Upper lobe of left lung (tissue), 6 donors: ENCODE measurements around the gene SLX4IP. TPM values are rescaled to one million over a fixed set of nuclear protein-coding genes. Genes with fewer than 3 reads are reported as not detected.

Experiments used
- ATAC-seq, 2 donors: fragments of 200-7000 bp; cut with Tn5 transposase; one replicate each; pipeline ENCODE4 v1.9.1; 2022; ENCODE audit warnings: mild to moderate bottlenecking in 2 of 2, moderate library complexity in 2 of 2; ENCODE audit not compliant: low FRiP score in 2 of 2
- DNase-seq, 2 donors: peaks; one replicate each; pipeline ENCODE4 v3.0.0-alpha.2; 2019 to 2020
- H3K27ac ChIP-seq, 4 donors: fragments of 200-600 bp; sonication (generic); one replicate each; pipeline ENCODE4 v1.5.1; 2016 to 2019
- H3K27me3 ChIP-seq, 4 donors: fragments of 200-600 bp; sonication (generic); one replicate each; pipeline ENCODE4 v1.5.1; 2017 to 2019
- H3K36me3 ChIP-seq, 4 donors: fragments of 200-600 bp; sonication (generic); one replicate each; pipeline ENCODE4 v1.5.1; 2016 to 2019
- H3K4me1 ChIP-seq, 4 donors: fragments of 200-600 bp; sonication (generic); one replicate each; pipeline ENCODE4 v1.5.1; 2018 to 2019
- H3K4me3 ChIP-seq, 4 donors: fragments of 200-600 bp; sonication (generic); one replicate each; pipeline ENCODE4 v1.5.1; 2017 to 2019; ENCODE audit warnings: mild to moderate bottlenecking in 2 of 4, moderate library complexity in 1 of 4
- H3K9me3 ChIP-seq, 4 donors: fragments of 200-600 bp; sonication (generic); one replicate each; pipeline ENCODE4 v1.5.1; 2018 to 2019
- EP300 ChIP-seq, 4 donors: sonication (generic); formaldehyde crosslinking; IDR thresholded peaks; one replicate each; pipeline ENCODE4 v1.5.1; 2017; ENCODE audit warnings: antibody characterized with exemption in 4 of 4, control low read depth in 2 of 4
- POLR2A ChIP-seq, 4 donors: fragments of 450-650 bp; IDR thresholded peaks; one replicate each; pipeline ENCODE4 v1.5.1; 2016 to 2017; ENCODE audit warnings: antibody characterized with exemption in 4 of 4, mild to moderate bottlenecking in 2 of 4
- POLR2AphosphoS5 ChIP-seq, 2 donors: sonication (generic); formaldehyde crosslinking; IDR thresholded peaks; one replicate each; pipeline ENCODE4 v1.5.1; 2017; ENCODE audit warnings: antibody characterized with exemption in 2 of 2
- WGBS, 2 donors: methylation state at CpG; one replicate each; pipeline ENCODE4 v1.1.5; 2017 to 2018; 5-methylcytosine and 5-hydroxymethylcytosine counted together
- total RNA-seq, 6 donors: library from RNA; depleted of rRNA in 4 of 6; stranded (reverse); fragments of >200 nt in 4 of 6; gene quantifications; one replicate each; pipeline versions ENCODE4 v1.1.0 to v1.2.1, GENCODE V29; 2016 to 2021
- TF ChIP-seq, protein P1 (sequence below), 6 experiments: fragments of 450-650 bp in 4 of 6; fragments of 200-600 bp in 2 of 6; sonication (generic) in 2 of 6; IDR thresholded peaks; one replicate each; pipeline ENCODE4 v1.5.1; 2016 to 2019; ENCODE audit warnings: antibody characterized with exemption in 6 of 6
- donor health status: DM: no; HTN: no; CAD: no; lungs with moderate emphysema.
- donor health status: DM: no; HTN: yes; CAD: no; lungs with severe emphysema.

SLX4IP gene
- total RNA-seq, 6 donors from 2014 or later = 3.2 to 6.0 (median 4.5) TPM

DNA sequence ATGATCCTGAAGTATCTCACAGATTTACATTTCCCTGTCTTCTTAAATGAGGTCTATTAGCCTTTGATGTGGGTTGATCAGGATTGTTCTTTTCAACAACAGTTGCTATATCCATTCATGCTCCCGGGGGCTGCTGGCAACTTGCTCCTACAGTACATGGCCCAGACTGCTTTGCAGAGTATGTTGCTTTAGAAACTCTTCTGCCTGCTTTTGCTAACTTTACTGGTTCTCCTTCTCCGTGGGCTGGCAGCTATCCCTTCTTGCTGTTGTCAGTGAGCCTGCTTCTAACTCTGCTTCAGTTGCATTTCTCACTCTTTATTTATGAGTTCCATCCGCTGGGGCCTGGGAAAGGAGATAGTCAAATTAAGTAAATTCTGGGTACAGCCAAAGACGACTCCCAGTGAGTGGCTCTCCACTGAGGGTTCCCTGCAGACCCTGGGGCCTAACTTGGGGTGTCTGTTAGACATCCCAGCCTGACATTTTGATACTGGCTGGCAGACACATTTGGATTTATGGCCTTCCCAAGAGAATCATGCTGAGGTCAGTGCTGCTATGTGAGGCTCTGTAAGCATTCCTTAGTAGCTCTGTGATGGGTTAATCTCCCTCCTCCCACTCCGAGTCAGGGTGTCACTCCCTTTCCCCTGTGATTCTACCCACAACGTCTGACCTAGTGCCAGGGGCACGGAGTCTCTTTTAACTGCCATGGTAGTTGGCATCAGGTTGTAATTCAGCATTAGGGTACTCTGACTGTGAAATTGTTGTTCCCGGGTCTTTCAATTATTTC is 73.6 kb downstream of the SLX4IP start:
- Histone ChIP-seq H3K4me1 (peaks cover 43 to 58% (median 50%) of the 10 kb centered on the region in 4 donors), H3K27ac (peak overlapping the region; percentile 13 to 66 (median 51)), H3K27me3 (no peaks in the 10 kb centered on the region), H3K9me3 (no peaks in the 10 kb centered on the region), H3K4me3 (no peak overlapping the region), H3K36me3 (no peaks in the 10 kb centered on the region)
- ATAC-seq (peak in 1 of 2 donors; percentile 38), DNase-seq (no peak)
- WGBS, 2 donors = 48 to 55% methylated on average over 8 of the region's 8 CpGs
- TF ChIP-seq POLR2AphosphoS5 (IDR thresholded peaks at IDR 0.05) = no peak
- no peak for TF ChIP-seq POLR2A (IDR thresholded peaks at IDR 0.05)
- TF ChIP-seq, protein P1, sequence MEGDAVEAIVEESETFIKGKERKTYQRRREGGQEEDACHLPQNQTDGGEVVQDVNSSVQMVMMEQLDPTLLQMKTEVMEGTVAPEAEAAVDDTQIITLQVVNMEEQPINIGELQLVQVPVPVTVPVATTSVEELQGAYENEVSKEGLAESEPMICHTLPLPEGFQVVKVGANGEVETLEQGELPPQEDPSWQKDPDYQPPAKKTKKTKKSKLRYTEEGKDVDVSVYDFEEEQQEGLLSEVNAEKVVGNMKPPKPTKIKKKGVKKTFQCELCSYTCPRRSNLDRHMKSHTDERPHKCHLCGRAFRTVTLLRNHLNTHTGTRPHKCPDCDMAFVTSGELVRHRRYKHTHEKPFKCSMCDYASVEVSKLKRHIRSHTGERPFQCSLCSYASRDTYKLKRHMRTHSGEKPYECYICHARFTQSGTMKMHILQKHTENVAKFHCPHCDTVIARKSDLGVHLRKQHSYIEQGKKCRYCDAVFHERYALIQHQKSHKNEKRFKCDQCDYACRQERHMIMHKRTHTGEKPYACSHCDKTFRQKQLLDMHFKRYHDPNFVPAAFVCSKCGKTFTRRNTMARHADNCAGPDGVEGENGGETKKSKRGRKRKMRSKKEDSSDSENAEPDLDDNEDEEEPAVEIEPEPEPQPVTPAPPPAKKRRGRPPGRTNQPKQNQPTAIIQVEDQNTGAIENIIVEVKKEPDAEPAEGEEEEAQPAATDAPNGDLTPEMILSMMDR (IDR thresholded peaks at IDR 0.05) = no peak
- TF ChIP-seq EP300 (IDR thresholded peaks at IDR 0.05) = no peak

DNA sequence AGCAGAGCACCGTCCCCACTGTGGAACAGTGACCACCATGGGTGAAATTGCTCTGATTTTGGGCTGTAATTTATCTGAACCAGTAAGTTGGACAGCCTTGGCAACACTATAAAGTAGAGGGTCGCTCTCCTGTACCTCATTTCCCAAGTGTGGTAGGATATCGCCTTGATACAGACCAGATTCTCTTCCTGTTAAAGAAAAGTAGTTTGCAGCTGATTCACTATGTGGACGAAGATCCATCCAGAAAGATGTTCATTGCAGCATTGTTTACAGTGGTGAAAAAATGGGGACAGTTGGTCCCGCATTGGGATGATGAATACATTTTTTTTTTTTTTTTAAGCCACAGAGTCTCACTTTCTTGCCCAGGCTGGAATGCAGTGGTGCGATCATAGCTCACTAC is 74.3 kb downstream of the SLX4IP start:
- TF ChIP-seq POLR2A (IDR thresholded peaks at IDR 0.05) = no peak
- TF ChIP-seq, protein P1 (IDR thresholded peaks at IDR 0.05) = no peak
- no peak for TF ChIP-seq EP300 (IDR thresholded peaks at IDR 0.05)
- no peak for TF ChIP-seq POLR2AphosphoS5 (IDR thresholded peaks at IDR 0.05)
- Histone ChIP-seq H3K9me3 (no peaks in the 10 kb centered on the region), H3K4me3 (no peak overlapping the region), H3K27me3 (no peaks in the 10 kb centered on the region), H3K27ac (peak overlapping the region; percentile 13 to 66 (median 51)), H3K4me1 (peaks cover 38 to 56% (median 49%) of the 10 kb centered on the region in 4 donors), H3K36me3 (no peaks in the 10 kb centered on the region)
- ATAC-seq = no peak
- WGBS, 2 donors = 78 to 92% methylated on average over 6 of the region's 6 CpGs
- no peak for DNase-seq

DNA sequence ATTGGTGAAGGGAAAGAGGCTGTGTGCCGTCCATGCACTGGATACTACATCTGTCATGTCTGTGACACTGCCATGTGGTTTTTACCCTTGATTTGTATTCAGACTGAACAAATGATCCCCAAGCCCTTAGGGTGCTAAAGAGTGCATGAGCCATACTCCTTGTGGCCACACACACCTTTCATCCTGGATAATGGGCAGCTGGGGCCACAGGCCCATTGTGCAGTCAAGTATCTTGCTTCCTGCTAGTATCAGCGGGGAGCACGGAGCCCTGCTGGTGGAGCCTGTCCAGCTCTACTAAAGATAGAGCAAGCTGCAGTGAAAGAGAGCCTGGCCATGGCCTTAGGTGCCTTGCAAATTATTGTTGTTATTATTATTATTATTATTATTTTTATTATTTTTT is 75.1 kb downstream of the SLX4IP start:
- WGBS, 2 donors = 93 to 95% methylated on average over 3 of the region's 3 CpGs
- Histone ChIP-seq H3K9me3 (no peaks in the 10 kb centered on the region), H3K27ac (peak overlapping the region in 1 of 4 donors; percentile 3), H3K4me3 (no peak overlapping the region), H3K4me1 (peaks cover 33 to 52% (median 42%) of the 10 kb centered on the region in 4 donors), H3K27me3 (no peaks in the 10 kb centered on the region), H3K36me3 (no peaks in the 10 kb centered on the region)
- ATAC-seq (no peak), DNase-seq (no peak)
- TF ChIP-seq POLR2AphosphoS5 (IDR thresholded peaks at IDR 0.05) (no peak), POLR2A (IDR thresholded peaks at IDR 0.05) (no peak), EP300 (IDR thresholded peaks at IDR 0.05) (no peak)
- TF ChIP-seq, protein P1 (IDR thresholded peaks at IDR 0.05) = no peak

DNA sequence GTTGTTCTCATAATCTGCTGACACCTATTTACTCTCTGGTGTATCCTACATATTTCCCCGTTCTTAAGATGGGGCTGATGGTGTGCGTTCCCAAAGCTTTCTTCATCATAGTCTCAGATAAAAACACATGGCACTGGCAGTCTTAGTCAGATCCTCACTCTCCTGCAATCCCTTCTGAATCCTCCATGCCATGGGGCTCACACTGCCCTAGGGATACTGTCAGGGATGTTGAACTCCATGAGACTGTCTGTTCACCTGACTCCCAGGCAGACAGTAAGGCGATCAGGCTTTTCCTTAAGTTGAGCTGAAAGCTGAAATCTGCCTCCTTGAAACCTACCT is 76.0 kb downstream of the SLX4IP start:
- TF ChIP-seq POLR2A (IDR thresholded peaks at IDR 0.05) (no peak), POLR2AphosphoS5 (IDR thresholded peaks at IDR 0.05) (no peak), EP300 (IDR thresholded peaks at IDR 0.05) (no peak)
- TF ChIP-seq, protein P1 (IDR thresholded peaks at IDR 0.05) = no peak
- H3K27ac ChIP-seq = peak overlapping the region in 3 of 4 donors; percentile 55 to 72 (median 58)
- H3K4me1 ChIP-seq = peaks cover 24 to 43% (median 36%) of the 10 kb centered on the region in 4 donors
- WGBS, 2 donors = 64 to 82% methylated on average over 3 of the region's 3 CpGs
- DNase-seq (no peak), ATAC-seq (peak; percentile 19 to 62)
- H3K27me3 ChIP-seq = no peaks in the 10 kb centered on the region
- H3K4me3 ChIP-seq = no peak overlapping the region
- no peaks in the 10 kb centered on the region for H3K9me3 ChIP-seq
- H3K36me3 ChIP-seq = no peaks in the 10 kb centered on the region
